Epidermal melanocyte (primary cell): ENCODE data around the gene OR8H3.
"Not testable (repeated sequence)": the region's sequence is repeated elsewhere in the genome, so short reads cannot be mapped to it uniquely, and the experiment has no call there.

ENCODE experiments used
- DNase-seq: peaks from one replicate; pipeline ENCODE4 v3.0.0; 2011; ENCODE audit warnings: low spot score; ENCODE audit not compliant: insufficient read length

OR8H3 gene, protein sequence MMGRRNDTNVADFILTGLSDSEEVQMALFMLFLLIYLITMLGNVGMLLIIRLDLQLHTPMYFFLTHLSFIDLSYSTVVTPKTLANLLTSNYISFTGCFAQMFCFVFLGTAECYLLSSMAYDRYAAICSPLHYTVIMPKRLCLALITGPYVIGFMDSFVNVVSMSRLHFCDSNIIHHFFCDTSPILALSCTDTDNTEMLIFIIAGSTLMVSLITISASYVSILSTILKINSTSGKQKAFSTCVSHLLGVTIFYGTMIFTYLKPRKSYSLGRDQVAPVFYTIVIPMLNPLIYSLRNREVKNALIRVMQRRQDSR

DNA sequence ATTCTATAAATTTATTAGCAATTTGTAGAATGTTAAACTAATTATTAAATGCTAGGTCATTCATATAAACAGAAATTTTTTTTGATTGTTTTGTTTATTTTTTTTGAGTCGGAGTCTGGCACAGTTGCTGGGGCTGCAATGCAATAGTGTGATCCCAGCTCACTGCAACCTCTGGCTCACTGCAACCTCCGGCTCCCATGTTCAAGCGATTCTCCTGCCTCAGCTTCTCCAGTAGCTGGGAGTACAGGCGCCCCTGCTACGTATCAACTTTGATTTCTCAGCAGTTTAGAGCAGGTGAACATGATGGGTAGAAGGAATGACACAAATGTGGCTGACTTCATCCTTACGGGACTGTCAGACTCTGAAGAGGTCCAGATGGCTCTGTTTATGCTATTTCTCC lies at the start of gene OR8H3:
OR8H3 (plus strand) TSS at position 301 of the 400 bp plus-strand sequence; CDS start at position 301, 0 bp downstream.
- DNase-seq = no peak

DNA sequence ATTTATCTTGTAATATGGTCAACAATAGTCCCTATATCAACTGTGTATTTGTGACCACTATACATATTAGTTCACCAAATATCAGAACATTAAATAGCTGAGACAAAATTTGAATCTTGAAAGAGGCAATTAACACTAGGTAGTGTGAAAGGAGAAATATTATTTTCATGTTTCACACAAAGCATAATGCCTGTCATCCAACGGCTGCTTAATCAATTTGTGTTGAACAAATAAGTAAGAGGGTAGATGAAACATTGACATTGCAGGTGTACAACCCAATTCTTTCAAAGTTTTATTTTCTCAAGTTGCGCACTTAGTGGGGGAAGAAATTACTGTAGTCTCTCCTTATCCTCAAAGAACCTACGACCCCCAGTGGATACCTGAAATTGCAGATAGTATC lies 32.5 kb upstream of the OR8H3 start:
- DNase-seq = no peak

DNA sequence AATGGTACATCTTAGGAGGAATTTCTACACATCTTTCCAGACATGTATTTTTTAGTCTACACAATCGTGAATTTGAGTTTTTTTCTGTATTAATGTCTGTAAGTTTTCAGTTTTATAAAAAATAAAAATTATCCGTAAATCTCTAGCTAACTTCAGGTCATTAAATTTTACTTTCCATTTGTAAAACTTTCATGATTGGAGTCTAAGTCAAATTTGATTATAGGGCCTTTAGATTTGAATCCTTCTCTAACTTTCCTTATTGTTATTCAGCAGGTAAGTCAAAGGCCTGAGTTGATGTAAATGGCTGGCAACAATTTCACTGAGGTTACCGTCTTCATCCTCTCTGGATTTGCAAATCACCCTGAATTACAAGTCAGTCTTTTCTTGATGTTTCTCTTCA lies 29.2 kb upstream of the OR8H3 start, which contains the start of gene OR8I2:
OR8I2 (plus strand) TSS at position 301 of the 400 bp plus-strand sequence; CDS start at position 301, 0 bp downstream.
- DNase-seq = no peak

DNA sequence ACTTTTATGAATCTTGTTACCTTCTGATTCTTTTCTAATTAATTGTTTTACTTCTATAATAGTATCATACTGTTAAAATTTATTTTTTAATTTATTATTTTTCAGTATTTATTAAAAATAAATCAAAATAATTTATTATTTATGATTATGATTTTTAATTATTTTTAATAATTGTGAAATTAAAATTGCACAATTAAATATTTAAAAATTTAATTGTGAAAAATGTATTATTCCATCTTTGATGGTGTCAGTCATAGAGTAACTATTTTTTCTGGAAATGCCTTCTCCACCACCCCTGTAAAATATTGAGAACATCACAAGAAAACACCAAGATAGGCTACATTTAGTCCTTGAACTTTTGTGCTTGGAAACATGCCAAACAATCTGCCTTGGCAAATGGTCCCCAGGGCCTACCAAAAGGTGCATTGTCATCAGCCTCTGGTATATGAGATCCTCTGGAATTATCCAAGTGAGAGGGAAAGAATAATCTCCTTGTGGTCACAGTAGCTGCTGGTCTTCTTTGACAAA lies 18.9 kb upstream of the OR8H3 start, which contains the start of gene OR8H2:
OR8H2 (plus strand) TSS at position 478 of the 528 bp plus-strand sequence. CDS start 1,356 bp downstream, outside the sequence.
- no peak for DNase-seq

DNA sequence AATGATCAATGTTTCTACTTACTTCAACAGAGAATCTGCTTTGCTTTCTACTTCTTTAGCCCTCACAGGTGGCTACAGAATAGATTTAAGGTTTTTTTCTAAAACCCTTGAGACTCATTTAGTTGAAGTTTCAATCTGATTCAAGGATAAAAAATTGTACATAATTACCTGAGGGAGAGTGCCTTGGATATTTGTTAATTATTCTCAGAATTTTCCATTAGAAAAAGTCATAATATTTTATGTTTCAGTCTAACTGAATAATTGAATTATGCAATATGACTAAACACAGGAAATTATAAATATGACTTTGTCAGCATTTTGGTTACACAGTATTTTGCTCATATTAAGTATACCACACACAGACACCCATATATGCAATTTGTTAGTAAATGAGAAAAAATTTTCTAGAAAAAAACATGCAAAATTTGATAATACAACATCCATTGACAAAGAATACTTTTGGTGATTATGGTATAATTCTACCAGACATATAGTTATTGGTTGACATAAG lies 18.0 kb downstream of the OR8H3 start, which contains the start of gene OR8J3:
OR8J3 (minus strand) TSS at position 51 of the 511 bp plus-strand sequence. CDS start 2,483 bp downstream, outside the sequence.
- no peak for DNase-seq

DNA sequence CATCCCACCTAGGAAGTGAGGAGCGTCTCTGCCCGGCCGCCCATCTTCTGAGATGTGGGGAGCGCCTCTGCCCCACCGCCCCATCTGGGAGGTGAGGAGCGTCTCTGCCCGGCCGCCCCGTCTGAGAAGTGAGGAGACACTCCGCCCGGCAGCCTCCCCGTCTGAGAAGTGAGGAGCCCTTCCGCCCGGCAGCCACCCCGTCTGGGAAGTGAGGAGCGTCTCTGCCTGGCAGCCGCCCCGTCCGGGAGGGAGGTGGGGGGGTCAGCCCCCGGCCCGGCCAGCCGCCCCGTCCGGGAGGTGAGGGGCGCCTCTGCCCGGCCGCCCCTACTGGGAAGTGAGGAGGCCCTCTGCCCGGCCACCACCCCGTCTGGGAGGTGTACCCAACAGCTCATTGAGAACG lies 21.5 kb downstream of the OR8H3 start:
- not testable (repeated sequence) for DNase-seq

DNA sequence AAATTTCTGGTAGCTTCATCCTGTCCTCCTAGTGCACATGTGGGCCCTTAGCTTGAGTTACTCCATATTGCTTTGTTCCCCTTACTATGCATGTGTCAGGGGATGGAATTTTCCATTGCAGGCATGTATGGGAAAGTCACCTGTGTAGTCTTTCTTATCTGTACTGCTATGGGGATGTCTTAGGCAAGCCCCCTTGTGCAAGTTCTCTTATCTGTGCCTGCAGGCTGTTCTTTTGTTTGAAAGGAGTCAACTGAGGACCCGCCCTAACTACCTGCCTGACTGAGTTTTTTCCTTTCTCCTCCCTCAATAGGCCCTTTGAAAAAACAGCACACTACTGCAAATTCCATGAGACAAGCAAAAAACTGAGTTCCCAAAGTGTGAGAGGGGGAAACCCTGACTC lies 29.2 kb downstream of the OR8H3 start:
- DNase-seq = no peak

DNA sequence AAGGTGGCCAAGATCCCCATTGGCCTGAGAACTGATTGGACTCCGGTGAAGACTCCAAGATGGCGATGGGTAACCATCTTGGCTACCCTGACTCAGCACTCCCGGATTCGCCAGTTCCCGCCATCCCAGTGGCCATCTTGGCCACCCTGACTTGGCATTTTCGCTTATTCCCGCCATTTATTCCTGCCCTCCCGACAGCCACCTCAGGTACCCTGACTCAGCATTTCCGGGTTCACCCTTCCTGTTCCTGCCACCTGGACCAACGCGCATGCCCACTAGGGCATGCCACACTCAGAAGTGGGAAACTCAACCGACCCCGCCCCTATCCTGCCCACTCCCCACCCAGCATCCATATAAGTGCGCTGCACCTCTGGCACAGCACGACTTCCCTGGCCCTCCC lies 30.2 kb downstream of the OR8H3 start:
- no peak for DNase-seq

DNA sequence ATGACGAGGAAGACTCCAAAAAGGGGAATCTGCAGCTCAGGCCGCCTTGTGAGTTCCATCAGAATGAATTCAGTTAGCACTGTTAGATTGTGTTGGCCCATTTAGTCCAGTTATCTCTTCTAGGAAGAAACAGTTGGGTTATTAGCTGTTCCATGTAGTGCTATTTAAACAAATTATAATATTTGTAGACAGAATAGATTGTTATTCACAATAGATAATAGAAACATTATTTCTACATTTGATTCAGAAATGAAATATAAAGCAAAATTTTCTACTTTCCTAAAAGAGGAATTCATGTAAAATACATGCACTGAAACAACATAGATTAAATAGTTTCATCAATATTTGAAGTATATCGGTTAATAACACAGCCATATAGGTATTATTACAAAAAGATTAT lies 38.0 kb downstream of the OR8H3 start, which contains the start of gene OR8K5:
OR8K5 (minus strand) TSS at position 101 of the 400 bp plus-strand sequence; CDS start at position 101, 0 bp downstream.
- DNase-seq = no peak

DNA sequence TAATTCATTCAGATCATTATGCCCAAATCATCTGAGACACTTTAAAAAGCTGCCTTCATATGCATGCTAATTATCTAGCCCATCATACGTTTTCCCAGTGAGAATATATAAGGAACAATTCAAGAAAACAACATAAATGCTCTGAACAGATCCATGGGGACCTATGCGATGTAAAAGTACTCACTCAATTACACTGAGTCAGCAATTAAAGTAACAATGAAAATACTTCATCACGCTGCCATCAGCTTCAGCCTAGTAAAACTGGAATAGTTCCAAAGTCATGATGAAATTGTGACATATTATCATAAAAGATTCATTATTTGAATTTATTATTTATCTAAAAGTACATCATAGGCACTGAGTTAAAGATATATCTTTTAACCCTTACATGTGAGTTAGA lies 41.6 kb downstream of the OR8H3 start:
- no peak for DNase-seq

DNA sequence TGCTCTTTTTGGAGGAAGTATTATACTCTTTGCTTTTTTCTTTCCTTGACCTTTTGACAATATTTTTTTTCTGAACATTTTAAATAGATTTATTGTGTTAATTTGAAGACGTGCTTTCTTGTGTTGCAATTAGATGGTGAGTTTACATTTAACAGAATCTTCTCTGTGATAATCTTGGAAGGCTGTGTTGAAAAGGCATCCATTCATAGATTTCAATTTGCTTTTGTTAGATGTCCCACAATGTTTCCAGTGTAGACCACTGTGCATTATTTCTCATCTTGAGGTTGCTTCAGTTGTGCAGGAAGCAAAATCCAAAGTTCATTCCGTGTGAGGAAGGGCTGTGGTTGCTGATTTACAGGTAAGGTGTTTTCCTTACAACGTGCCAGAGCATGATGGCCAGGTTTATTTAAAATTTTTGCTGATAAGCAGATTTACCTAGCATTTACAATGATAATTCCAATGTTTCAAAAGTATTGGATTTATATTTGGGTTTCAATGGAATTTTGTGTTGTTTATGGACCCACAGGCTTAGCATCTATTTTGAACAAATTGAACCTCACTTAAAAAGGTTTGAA lies 50.2 kb downstream of the OR8H3 start:
- DNase-seq = no peak
